ENCODE results near the gene PARP8.
"Not testable (repeated sequence)": the region's sequence is repeated elsewhere in the genome, so short reads cannot be mapped to it uniquely, and the experiment has no call there.

The PARP8 gene, protein sequence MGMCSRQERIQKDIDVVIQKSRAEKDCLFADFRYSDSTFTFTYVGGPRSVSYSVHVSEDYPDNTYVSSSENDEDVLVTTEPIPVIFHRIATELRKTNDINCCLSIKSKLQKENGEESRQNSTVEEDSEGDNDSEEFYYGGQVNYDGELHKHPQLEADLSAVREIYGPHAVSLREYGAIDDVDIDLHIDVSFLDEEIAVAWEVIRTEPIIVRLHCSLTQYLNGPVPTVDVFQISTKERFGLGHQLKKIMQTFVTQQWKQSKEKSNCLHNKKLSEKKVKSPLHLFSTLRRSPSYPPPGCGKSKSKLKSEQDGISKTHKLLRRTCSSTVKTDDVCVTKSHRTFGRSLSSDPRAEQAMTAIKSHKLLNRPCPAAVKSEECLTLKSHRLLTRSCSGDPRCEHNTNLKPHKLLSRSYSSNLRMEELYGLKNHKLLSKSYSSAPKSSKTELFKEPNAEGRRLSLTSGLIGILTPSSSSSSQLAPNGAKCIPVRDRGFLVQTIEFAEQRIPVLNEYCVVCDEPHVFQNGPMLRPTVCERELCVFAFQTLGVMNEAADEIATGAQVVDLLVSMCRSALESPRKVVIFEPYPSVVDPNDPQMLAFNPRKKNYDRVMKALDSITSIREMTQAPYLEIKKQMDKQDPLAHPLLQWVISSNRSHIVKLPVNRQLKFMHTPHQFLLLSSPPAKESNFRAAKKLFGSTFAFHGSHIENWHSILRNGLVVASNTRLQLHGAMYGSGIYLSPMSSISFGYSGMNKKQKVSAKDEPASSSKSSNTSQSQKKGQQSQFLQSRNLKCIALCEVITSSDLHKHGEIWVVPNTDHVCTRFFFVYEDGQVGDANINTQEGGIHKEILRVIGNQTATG

DNA sequence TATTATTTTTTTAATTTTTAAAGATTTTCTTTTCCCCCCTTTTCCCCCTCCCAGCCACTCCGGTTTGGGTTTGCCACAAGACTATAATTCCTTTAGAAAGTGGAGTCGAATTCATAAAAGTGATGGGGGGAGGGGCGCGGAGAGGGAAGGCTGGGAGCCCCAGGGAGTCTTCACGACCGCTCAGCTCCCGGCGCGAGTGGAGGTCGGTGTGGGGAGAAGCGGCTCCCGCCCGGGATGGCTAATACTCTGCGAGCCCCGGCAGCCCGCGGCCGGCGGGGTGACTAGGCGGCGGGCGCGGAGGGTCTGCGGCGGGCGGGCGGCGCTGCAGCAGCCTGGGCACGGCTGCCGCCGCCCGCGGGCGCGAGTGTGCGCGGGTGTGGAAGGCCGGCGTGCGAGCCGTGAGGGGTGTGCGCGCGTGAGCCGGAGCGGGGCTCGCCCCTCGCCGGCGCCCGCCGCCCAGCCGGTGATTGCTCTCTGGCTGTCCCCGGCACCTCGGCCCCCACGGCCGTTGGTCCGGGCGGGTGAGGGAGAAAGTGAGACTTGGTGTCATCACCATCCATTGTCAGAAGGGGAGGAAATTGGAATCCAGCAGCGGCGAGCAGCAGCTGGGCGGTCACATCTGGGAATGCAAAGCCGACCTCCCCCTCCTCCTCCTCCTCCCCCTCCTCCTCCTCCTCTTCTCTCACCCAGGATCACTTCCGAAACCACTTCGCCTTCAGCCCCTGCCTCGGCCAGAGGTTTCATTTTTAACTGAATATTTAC is at the start of gene PARP8:
Gene PARP8 (plus strand): TSS at position 377 of the 762 bp plus-strand sequence. CDS start 459 bp downstream, outside the sequence.
- DNase-seq (ENCODE audit: low read depth, low spot score): no peak

- no peak for DNase-seq (ENCODE audit: low read depth, low spot score)
These were observed 42.8 kb upstream of the PARP8 start for GRCh38 chr5:50623666-50624065.

DNA sequence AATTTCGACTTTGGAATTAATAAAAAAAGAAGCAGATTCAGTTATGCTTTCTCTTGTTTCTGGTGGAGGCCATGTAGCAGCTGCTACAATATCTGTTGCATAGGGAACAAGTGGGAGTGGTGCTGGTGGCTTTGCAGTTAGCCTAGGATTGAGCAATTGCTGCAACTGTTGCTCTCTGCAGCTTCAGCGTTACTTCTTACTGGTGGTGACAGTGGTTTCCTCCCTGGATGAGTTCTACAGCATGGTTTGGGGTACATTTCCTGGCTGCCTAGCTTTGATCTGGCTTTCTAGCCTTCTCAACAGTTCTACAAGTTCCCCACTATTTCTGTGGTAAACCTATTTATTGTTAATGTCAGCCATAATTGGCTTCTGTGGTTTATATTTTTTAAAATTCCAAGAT is 31.6 kb upstream of the PARP8 start:
- not testable (repeated sequence) for DNase-seq (ENCODE audit: low read depth, low spot score)

DNA sequence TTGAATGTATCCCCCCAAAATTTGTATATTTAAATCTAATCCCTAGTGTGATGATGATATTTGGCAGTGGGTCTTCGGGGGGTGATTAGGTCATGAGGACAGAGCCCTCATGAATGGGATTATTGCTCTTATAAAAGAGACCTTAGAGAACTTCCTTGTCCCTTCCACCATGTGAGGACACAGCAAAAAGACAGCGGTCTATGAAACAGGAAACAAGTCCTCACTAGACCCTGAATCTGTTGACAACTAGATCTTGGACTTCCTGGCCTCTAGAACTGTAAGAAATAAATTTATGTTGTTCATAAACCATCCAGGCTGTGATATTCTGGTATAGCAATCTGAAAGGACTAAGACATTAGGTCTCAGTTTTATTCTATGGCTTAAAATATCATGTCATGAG is 28.9 kb upstream of the PARP8 start:
- DNase-seq (ENCODE audit: low read depth, low spot score): not testable (repeated sequence)

DNA sequence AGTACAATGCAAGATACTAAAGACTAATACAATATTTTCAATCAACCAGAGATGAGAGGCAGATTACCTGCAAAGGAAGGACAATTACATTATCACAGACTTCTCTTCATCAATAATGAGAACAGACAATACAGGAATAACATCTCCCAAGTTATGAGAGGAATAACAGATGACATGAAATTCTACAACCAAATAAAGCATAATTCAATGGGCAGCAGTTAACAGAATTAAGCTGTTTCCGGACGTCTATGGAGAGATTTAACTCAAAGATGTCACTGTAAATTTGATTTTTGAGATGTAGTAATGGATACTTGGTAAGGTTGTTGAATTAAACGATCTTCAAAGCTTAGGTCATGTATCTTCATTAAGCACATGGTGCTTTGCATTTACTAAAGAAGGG is 19.8 kb upstream of the PARP8 start:
- DNase-seq (ENCODE audit: low read depth, low spot score): no peak

- no peak for DNase-seq (ENCODE audit: low read depth, low spot score)
These were observed 18.7 kb upstream of the PARP8 start for GRCh38 chr5:50647726-50648125.

GRCh38 chr5:50653946-50654345 is 12.5 kb upstream of the PARP8 start:
- DNase-seq (ENCODE audit: low read depth, low spot score): no peak

DNA sequence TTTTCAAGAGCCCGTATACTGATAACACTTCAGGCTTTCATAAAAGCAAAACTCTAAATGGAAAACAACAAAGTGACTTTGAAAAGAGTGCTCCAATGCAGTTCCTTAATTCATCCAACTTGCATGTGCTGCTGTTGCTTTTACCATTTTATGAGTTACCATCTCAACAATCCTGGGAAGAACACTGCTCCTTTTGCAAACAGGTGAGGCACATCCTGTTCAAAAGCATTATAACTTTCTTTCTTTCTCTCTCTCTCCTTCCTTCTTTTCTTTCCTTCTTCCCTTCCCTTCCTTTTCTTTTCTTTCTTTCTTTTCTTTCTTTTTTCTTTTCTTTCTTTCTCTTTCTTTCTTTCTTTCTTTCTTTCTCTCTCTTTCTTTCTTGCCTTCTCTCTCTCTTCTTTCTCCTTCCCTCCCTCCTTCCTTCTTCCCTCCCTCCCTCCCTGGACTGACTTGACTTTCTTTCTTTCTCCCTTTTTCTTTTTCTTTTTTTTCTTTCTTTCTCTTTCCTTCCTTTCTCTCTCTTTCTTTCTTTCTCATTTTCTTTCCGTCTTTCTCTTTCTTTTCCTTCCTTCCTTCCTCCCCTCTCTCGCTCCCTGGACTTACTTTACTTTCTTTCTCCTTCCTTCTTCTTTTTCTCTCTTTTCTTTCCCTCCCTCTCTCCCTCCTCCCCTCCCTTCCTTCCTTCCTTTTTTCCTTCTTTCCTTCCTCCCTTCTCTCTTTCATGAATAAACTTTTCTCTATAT is 11.2 kb upstream of the PARP8 start:
- no peak for DNase-seq (ENCODE audit: low read depth, low spot score)

- no peak for DNase-seq (ENCODE audit: low read depth, low spot score)
These were observed 10.6 kb upstream of the PARP8 start for GRCh38 chr5:50655810-50656205.

DNA sequence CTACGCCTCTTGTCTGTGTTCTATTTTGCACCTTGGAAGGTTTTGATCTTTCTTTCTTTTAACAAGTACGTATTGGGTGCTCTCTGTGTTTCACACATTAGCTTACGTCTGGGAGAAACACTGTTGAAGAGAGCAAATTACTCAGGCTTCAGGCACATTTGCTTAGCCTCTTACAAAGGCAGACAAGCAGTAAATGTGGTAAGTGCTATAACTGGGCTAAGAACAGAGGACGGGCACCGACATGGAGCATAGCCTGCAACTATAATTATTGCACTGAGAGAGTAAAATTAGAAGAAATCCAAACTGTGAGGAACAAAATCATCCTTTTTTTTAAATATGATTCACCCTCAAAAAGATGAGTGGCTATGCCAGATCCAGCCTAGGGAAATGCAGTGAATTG is 9.4 kb upstream of the PARP8 start:
- DNase-seq (ENCODE audit: low read depth, low spot score): no peak

DNA sequence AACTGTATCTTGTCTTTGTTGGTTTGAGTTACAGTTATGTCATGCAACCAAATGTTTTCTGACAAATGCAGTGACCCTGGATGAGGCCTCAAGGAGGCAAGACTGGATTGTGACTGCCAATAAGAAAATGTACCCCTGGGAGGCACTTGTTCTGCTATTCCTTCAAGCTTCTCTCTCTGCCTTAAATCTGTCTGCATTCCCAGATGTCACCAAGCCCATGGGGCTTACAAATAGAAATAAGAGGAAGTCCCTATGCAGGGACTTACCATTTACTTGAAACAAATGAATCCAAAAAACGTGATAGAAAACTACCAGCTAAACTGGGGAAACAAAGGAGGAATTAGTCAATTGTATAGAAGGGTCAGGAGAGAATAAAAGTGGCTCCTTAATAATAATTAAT is 8.2 kb upstream of the PARP8 start:
- DNase-seq (ENCODE audit: low read depth, low spot score): no peak

GRCh38 chr5:50663636-50664035 is 2.8 kb upstream of the PARP8 start:
- DNase-seq (ENCODE audit: low read depth, low spot score): no peak

DNA sequence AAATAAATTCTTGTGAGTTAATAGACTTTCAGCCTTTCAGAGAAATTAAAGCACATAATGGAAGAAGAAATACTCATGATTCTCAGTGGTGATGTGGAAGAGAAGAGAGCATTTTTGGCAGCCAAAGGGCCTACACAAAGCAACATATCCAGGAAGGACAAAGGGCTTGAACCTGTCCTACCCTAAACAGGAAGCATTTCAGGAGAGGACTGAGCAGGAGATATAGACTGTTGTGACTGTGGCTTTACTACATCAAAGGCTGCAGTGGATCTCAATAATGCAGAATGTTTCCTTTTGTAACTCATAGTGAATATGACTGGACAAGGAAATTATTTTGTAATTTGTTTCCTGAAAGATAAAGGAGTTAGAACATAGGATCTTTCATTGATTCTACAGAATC is 1.3 kb upstream of the PARP8 start:
- no peak for DNase-seq (ENCODE audit: low read depth, low spot score)

GRCh38 chr5:50665761-50666202 is 655 bp upstream of the PARP8 start:
- DNase-seq (ENCODE audit: low read depth, low spot score): not testable (repeated sequence)

DNA sequence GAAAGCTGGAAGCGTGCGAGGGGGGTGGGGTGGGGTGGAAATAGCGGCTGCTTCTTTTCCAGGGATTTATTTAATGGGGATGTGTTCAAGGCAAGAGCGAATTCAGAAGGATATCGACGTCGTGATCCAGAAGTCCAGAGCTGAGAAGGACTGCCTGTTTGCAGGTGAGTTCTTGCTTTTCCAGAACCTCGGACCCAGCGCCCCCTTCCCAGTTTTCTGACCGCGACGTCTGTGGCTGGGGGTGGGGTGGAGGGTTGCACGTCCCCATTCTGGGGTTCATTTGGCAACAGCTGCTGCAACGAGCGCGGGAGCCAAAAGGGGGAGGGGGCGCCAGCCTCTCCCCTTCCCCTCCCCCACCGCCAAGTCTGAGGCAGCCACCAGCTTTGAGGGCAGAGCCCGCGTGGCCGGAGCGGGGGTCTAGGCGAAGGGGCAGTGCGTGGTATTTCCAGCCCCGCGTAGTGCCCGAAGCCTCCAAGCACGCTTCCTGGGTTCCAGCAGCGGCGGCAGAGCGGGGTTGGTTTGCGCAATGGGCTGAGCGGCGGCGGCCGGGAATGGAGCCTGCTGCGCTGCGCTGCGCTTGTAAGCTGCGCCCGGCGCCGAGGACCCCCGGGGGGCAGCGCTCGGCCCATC is 701 bp downstream of the PARP8 start:
- no peak for DNase-seq (ENCODE audit: low read depth, low spot score)

DNA sequence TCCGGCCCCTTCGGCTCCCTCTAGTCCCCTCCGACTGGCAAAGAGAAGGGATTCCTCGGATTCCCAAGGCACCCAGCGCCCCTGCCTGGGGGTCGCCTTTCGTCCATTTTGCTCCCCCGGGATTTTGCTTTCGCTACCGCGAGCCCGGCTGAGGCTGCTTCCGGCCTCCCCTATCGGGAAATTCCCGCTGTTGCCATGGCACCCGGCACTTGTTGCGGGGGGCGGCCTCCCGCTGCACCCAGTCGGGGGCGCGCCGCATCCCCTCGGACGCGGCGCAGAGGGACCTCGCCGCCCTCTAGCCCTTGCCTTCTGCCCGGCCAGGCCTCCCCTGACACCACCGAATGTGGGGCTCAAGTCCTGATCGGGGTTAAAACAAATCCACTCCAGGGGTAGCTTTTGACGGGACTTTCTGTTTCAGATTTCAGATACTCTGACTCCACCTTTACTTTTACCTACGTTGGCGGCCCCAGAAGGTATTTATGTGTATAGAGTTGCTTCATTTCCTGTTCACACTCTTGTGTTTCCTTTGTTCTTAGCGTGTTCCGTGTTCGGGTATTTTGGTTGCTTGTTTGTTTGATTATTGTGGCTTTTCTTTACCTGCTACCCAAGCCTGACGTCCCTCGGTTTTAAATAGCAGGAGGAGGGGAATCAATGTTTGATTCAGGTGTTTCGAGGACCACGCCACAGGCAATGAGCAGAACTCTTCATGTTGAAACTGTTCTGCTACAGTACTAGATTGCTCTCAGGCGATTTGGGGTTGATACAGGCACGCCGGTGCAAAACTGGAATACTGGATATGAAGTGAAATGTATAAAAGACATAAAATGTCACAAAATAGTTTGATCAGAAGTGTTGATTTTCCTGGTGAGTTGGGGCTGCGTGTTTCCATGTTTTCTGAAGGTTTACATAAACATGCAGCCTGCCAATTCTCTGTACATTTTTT is 1.5 kb downstream of the PARP8 start:
- DNase-seq (ENCODE audit: low read depth, low spot score): no peak

GRCh38 chr5:50668636-50669035 is 2.2 kb downstream of the PARP8 start:
- not testable (repeated sequence) for DNase-seq (ENCODE audit: low read depth, low spot score)

DNA sequence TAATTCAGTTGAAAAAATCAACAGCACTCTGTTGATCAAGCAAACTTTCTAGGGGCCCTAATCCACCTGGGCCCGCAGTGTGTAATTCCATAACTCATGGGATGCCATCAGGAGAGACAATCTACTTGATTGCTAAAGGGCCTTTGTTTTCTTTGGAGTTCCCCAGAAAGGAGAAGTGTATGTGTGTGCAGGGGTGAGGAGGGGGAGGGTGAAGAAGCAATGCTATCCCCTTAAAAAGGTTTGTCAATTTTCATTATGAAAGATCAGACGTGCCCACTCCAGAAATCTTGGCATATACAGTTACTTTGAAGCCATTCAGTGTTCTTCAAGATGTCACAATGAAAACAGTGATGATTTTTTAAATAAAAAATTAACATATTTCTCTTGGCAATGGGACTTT is 6.2 kb downstream of the PARP8 start:
- DNase-seq (ENCODE audit: low read depth, low spot score): no peak

GRCh38 chr5:50673444-50673843 is 7.0 kb downstream of the PARP8 start:
- not testable (repeated sequence) for DNase-seq (ENCODE audit: low read depth, low spot score)

DNA sequence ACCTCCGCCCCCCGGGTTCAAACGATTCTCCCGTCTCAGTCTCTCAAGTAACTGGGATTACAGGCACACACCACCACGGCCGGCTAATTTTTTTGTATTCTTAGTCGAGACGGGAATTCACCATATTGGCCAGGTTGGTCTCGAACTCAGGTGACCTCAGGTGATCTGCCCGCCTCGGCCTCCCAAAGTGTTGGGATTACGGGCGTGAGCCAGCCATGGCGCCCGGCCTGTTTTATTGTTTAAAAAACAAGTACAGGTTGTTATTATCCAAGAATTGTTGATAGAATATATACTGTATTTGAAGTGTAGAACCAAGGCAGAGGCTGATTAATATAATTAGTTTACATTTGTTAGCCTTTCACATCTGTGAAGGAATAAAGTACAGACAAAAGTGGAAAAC is 8.9 kb downstream of the PARP8 start:
- no peak for DNase-seq (ENCODE audit: low read depth, low spot score)

Data from brain pericyte (primary cell).